OCI-LY7 (cell line): ENCODE measurements around the gene ELSPBP1. TPM values are rescaled to one million over a fixed set of nuclear protein-coding genes. Genes with fewer than 3 reads are reported as not detected.

ENCODE experiments used
- BruUV-seq: library from RNA; stranded (reverse); fragments of 400-500 nt; replicated peaks from 2 replicates; lab custom pipeline; 2021; lab: Mats Ljungman, UMichigan
- CTCF ChIA-PET: fragments of 300-600 bp; sonication (Branson Sonifier 250); formaldehyde crosslinking; loops from one replicate; lab custom pipeline; 2022; ENCODE audit warnings: antibody characterized with exemption; ENCODE audit not compliant: unreplicated experiment; lab: Charles Lee
- POLR2A ChIA-PET: fragments of 300-600 bp; sonication (Branson Sonifier 250); formaldehyde crosslinking; loops from one replicate; lab custom pipeline; 2022; ENCODE audit warnings: antibody characterized with exemption; lab: Charles Lee
- DNase-seq: peaks from one replicate; pipeline ENCODE4 v3.0.0-alpha.2; 2015; ENCODE audit warnings: low spot score
- H2AFZ ChIP-seq: fragments of 200-600 bp; sonication (generic), shearing (Covaris generic); 2 replicates; pipeline ENCODE4 v1.6.1; 2014; ENCODE audit warnings: mild to moderate bottlenecking, antibody characterized with exemption, low read length, moderate library complexity
- H3K27ac ChIP-seq: fragments of 200-600 bp; sonication (generic); 2 replicates; pipeline ENCODE4 v1.5.1; 2014; ENCODE audit warnings: mixed run types, low read depth, mild to moderate bottlenecking, moderate library complexity, low read length, inconsistent platforms; ENCODE audit not compliant: poor library complexity, severe bottlenecking
- H3K36me3 ChIP-seq: fragments of 200-600 bp; sonication (generic); 2 replicates; pipeline ENCODE4 v1.6.1; 2014; ENCODE audit warnings: mild to moderate bottlenecking, antibody characterized with exemption, low read length, moderate library complexity, mixed read lengths; ENCODE audit not compliant: insufficient read depth
- H3K4me1 ChIP-seq: fragments of 200-600 bp; sonication (generic); 2 replicates; pipeline ENCODE4 v1.5.1; 2014; ENCODE audit warnings: mild to moderate bottlenecking, low read length; ENCODE audit not compliant: insufficient read depth, poor library complexity, severe bottlenecking
- H3K4me2 ChIP-seq: fragments of 200-600 bp; sonication (generic); 2 replicates; pipeline ENCODE4 v1.6.1; 2014; ENCODE audit warnings: mild to moderate bottlenecking, low read length
- H3K4me3 ChIP-seq: fragments of 200-600 bp; sonication (generic); 2 replicates; pipeline ENCODE4 v1.5.1; 2014; ENCODE audit warnings: mild to moderate bottlenecking, low read depth, low read length; ENCODE audit not compliant: poor library complexity, severe bottlenecking
- H3K79me2 ChIP-seq: fragments of 200-600 bp; sonication (generic); 2 replicates; pipeline ENCODE4 v1.6.1; 2016; ENCODE audit warnings: low read depth, mild to moderate bottlenecking, low read length, moderate library complexity, mixed read lengths; ENCODE audit not compliant: insufficient read depth
- H3K9me2 ChIP-seq: fragments of 200-600 bp; sonication (generic); 2 replicates; pipeline ENCODE4 v1.6.1; 2016; ENCODE audit warnings: mild to moderate bottlenecking, low read length, mixed read lengths; ENCODE audit not compliant: insufficient read depth
- H3K9me3 ChIP-seq: fragments of 200-600 bp; sonication (generic); 2 replicates; pipeline ENCODE4 v1.6.1; 2014; ENCODE audit warnings: mild to moderate bottlenecking, mixed run types, low read length, mixed read lengths
- H4K20me1 ChIP-seq: fragments of 200-600 bp; sonication (generic); 2 replicates; pipeline ENCODE4 v1.6.1; 2014; ENCODE audit warnings: mild to moderate bottlenecking, antibody characterized with exemption, low read length, moderate library complexity, mixed read lengths; ENCODE audit not compliant: insufficient read depth
- EZH2phosphoT487 ChIP-seq: fragments of 200-600 bp; sonication (generic); IDR thresholded peaks from 2 replicates; pipeline ENCODE4 v1.6.1; 2018; ENCODE audit warnings: low read depth, borderline replicate concordance, mild to moderate bottlenecking, mixed run types, antibody characterized with exemption, low read length, moderate library complexity, mixed read lengths
- intact Hi-C: fragments of 100-400 bp; cut with micrococcal nuclease; formaldehyde crosslinking; loops from one replicate; pipeline ENCODE4 v1.10.0; 2022; ENCODE audit not compliant: unreplicated experiment
- total RNA-seq, 2 experiments: library from RNA; depleted of rRNA in 1 of 2; stranded (reverse); fragments of >200 nt in 1 of 2; shearing (Covaris generic) in 1 of 2; gene quantifications; 2 replicates each; pipeline ENCODE4 v1.2.3, GENCODE V29; 2014 to 2022
- TF ChIP-seq, protein P1 (sequence below): fragments of 200-600 bp; sonication (generic); conservative IDR thresholded peaks from 2 replicates; pipeline ENCODE4 v1.5.1; 2014; ENCODE audit warnings: mild to moderate bottlenecking, antibody characterized with exemption, low read length, moderate library complexity, mixed read lengths

The ELSPBP1 gene
- total RNA-seq, 2 experiments from 2014 or later = not detected

- CTCF ChIA-PET = no interaction called here
- DNase-seq = no peak
- H3K79me2 ChIP-seq = no peaks in the 10 kb centered on the region
- no peaks in the 10 kb centered on the region for H3K9me2 ChIP-seq
- POLR2A ChIA-PET = no interaction called here
- TF ChIP-seq EZH2phosphoT487 = no peak
- TF ChIP-seq, protein P1, sequence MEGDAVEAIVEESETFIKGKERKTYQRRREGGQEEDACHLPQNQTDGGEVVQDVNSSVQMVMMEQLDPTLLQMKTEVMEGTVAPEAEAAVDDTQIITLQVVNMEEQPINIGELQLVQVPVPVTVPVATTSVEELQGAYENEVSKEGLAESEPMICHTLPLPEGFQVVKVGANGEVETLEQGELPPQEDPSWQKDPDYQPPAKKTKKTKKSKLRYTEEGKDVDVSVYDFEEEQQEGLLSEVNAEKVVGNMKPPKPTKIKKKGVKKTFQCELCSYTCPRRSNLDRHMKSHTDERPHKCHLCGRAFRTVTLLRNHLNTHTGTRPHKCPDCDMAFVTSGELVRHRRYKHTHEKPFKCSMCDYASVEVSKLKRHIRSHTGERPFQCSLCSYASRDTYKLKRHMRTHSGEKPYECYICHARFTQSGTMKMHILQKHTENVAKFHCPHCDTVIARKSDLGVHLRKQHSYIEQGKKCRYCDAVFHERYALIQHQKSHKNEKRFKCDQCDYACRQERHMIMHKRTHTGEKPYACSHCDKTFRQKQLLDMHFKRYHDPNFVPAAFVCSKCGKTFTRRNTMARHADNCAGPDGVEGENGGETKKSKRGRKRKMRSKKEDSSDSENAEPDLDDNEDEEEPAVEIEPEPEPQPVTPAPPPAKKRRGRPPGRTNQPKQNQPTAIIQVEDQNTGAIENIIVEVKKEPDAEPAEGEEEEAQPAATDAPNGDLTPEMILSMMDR = no peak
- no peak overlapping the region for H2AFZ ChIP-seq
- no TSS peak for BruUV-seq
- H3K36me3 ChIP-seq = no peaks in the 10 kb centered on the region
- H3K9me3 ChIP-seq = no peaks in the 10 kb centered on the region
- H3K4me2 ChIP-seq = no peak overlapping the region
- no peaks in the 10 kb centered on the region for H4K20me1 ChIP-seq
- no peaks in the 10 kb centered on the region for H3K4me1 ChIP-seq
- no peak overlapping the region for H3K27ac ChIP-seq
- H3K4me3 ChIP-seq = no peak overlapping the region
- intact Hi-C loops = no loop called here
Observed at GRCh38 chr19:48025480-48025879, 31.0 kb downstream of the ELSPBP1 start.

- Histone ChIP-seq H3K4me1 (no peaks in the 10 kb centered on the region), H2AFZ (no peak overlapping the region), H3K27ac (no peak overlapping the region), H3K36me3 (no peaks in the 10 kb centered on the region), H3K79me2 (no peaks in the 10 kb centered on the region), H3K9me2 (no peaks in the 10 kb centered on the region), H4K20me1 (no peaks in the 10 kb centered on the region), H3K4me3 (no peak overlapping the region), H3K4me2 (no peak overlapping the region), H3K9me3 (no peaks in the 10 kb centered on the region)
- ChIA-PET CTCF (no interaction called here), POLR2A (no interaction called here)
- no peak for DNase-seq
- no peak for TF ChIP-seq EZH2phosphoT487
- TF ChIP-seq, protein P1 = no peak
- intact Hi-C loops = no loop called here
- BruUV-seq = no TSS peak
Observed at GRCh38 chr19:48029431-48029830, 35.0 kb downstream of the ELSPBP1 start.

DNA sequence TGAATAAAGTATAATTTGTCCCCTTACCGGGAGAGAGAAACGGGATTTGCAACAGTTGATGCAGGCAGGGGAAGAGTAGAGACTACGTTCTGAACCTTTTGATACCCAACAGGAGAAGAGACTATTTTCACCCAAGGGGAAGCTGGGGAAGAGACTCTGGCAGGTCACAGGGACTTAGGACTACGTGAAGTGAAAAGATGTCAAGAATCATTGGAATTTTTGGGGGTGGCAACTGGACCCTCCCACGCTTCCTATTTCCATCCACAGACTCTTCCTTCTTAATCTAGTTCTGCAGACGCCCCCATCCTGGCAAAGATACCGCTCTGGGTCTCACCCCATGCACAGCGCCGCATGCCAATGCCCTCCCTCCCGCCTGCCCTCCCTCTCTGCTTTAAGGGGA is 35.6 kb downstream of the ELSPBP1 start:
- intact Hi-C loops = no loop called here
- ChIA-PET CTCF (no interaction called here), POLR2A (no interaction called here)
- H3K4me3 ChIP-seq = no peak overlapping the region
- TF ChIP-seq EZH2phosphoT487 = no peak
- TF ChIP-seq, protein P1 = no peak
- H3K4me1 ChIP-seq = no peaks in the 10 kb centered on the region
- no peaks in the 10 kb centered on the region for H3K9me3 ChIP-seq
- no TSS peak for BruUV-seq
- H3K36me3 ChIP-seq = no peaks in the 10 kb centered on the region
- no peaks in the 10 kb centered on the region for H4K20me1 ChIP-seq
- H2AFZ ChIP-seq = no peak overlapping the region
- DNase-seq = no peak
- H3K27ac ChIP-seq = no peak overlapping the region
- H3K9me2 ChIP-seq = no peaks in the 10 kb centered on the region
- H3K4me2 ChIP-seq = no peak overlapping the region
- H3K79me2 ChIP-seq = no peaks in the 10 kb centered on the region
